C4-2B (cell line): ENCODE results near the gene ATP6V1A.

ENCODE experiments used
- CTCF ChIP-seq: fragments of 450-650 bp; conservative IDR thresholded peaks from 2 replicates; pipeline ENCODE4 v1.5.1; 2017; ENCODE audit warnings: mild to moderate bottlenecking
- ZFX ChIP-seq: fragments of 450-650 bp; IDR thresholded peaks from 2 replicates; pipeline ENCODE4 v1.6.1; 2017

- TF ChIP-seq CTCF (no peak), ZFX (no peak)
Measured at GRCh38 chr3:113698213-113698742, 48.6 kb upstream of the ATP6V1A start.
